ENCODE results near the gene DNAJB9.

Gene DNAJB9

GRCh38 chr7:108570146-108570755 is 577 bp downstream of the DNAJB9 start:
- peak; percentile 13 for DNase-seq

- no peak for DNase-seq
These were observed 2.8 kb downstream of the DNAJB9 start for GRCh38 chr7:108572480-108572879.

- no peak for DNase-seq
These were observed 5.5 kb downstream of the DNAJB9 start for GRCh38 chr7:108575156-108575555.

- DNase-seq = no peak
These were observed 6.4 kb downstream of the DNAJB9 start for GRCh38 chr7:108576116-108576515.

- DNase-seq = no peak
These were observed 9.3 kb downstream of the DNAJB9 start for GRCh38 chr7:108578937-108579336.

GRCh38 chr7:108580298-108580697 is 10.6 kb downstream of the DNAJB9 start:
- DNase-seq = no peak

- DNase-seq = no peak
These were observed 12.2 kb downstream of the DNAJB9 start for GRCh38 chr7:108581655-108582491.

GRCh38 chr7:108584211-108584610 is 14.5 kb downstream of the DNAJB9 start:
- DNase-seq = no peak

GRCh38 chr7:108585843-108586242 is 16.2 kb downstream of the DNAJB9 start:
- no peak for DNase-seq

- DNase-seq = no peak
These were observed 16.6 kb downstream of the DNAJB9 start for GRCh38 chr7:108586274-108586710.

- DNase-seq = no peak
These were observed 19.5 kb downstream of the DNAJB9 start for GRCh38 chr7:108589199-108589598.

GRCh38 chr7:108589874-108590273 is 20.2 kb downstream of the DNAJB9 start:
- DNase-seq = no peak

GRCh38 chr7:108590606-108591005 is 20.9 kb downstream of the DNAJB9 start:
- DNase-seq = no peak

- DNase-seq = no peak
These were observed 23.1 kb downstream of the DNAJB9 start for GRCh38 chr7:108592646-108593201.

- no peak for DNase-seq
These were observed 26.9 kb downstream of the DNAJB9 start for GRCh38 chr7:108596560-108596959.

GRCh38 chr7:108598153-108598552 is 28.5 kb downstream of the DNAJB9 start:
- no peak for DNase-seq

GRCh38 chr7:108598914-108599580 is 29.4 kb downstream of the DNAJB9 start:
- no peak for DNase-seq

- no peak for DNase-seq
These were observed 30.7 kb downstream of the DNAJB9 start for GRCh38 chr7:108600399-108600798.

GRCh38 chr7:108603656-108604306 is 34.1 kb downstream of the DNAJB9 start:
- DNase-seq = no peak

- DNase-seq = no peak
These were observed 34.8 kb downstream of the DNAJB9 start for GRCh38 chr7:108604307-108605077.

- no peak for DNase-seq
These were observed 36.0 kb downstream of the DNAJB9 start for GRCh38 chr7:108605559-108606201.

GRCh38 chr7:108609643-108610042 is 40.0 kb downstream of the DNAJB9 start:
- DNase-seq = no peak

All from activated T-cell treated with anti-CD3 and anti-CD28 coated beads for 4 hours (primary cell).